GM21360 (cell line): ENCODE measurements around the gene SPP2.

ENCODE experiments used
- ATAC-seq: cut with Tn5 transposase; IDR thresholded peaks from one replicate; pipeline ENCODE4 v1.9.1; 2021; ENCODE audit warnings: mild to moderate bottlenecking, moderate library complexity; ENCODE audit not compliant: unreplicated experiment

SPP2 gene

GRCh38 chr2:234033885-234034284, 16.6 kb upstream of the SPP2 start:
- no peak for ATAC-seq

DNA sequence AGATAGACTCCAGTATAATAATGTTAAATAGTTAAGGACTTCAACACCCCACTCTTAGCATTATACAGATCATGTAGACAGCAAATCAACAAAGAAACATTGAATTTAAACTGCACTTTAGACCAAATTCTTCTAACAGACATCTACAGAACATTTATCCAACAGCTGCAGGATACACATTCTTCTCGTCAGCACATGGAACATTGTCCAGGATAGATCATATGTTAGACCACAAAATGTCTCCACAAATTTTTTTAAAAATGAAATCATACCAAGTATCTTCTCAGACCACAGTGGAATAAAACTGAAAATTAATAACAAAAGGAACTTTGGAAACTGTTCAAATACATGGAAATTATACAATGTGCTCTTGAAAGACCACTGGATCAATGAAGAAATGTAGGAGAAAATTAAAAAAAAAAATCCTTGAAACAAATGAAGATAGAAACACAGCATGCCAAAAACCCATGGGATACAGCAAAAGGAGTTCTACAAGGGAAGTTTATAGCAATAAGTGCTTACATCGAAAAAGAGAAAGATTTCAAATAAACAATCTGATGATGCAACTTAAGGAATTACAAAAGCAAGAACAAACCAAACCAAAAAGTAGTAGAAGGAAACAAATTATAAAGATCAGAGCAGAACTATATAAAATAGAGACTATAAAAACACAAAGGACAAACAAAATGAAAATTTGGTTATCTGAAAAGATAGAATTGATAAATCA, 12.3 kb upstream of the SPP2 start:
- no peak for ATAC-seq

GRCh38 chr2:234044157-234044556, 6.3 kb upstream of the SPP2 start:
- ATAC-seq = no peak

DNA sequence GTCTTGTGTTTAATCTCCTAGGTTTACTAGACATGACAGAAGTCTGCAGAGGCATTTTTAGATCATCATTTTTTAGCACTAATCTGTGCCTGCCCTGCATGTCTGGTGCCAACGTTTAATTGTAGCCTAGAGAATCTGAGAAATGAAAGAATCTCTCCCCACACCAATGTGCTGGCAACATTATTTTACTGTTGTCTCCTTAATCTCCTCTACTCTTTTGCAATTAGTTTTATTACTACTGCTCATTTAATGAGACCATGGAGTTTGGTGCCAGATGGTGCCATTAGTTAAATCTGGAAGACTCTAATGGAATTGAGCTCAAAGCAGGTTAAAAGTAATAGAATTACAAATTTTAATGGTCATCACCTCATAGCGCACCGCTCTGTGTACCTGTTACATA, 4.0 kb upstream of the SPP2 start:
- ATAC-seq = no peak

DNA sequence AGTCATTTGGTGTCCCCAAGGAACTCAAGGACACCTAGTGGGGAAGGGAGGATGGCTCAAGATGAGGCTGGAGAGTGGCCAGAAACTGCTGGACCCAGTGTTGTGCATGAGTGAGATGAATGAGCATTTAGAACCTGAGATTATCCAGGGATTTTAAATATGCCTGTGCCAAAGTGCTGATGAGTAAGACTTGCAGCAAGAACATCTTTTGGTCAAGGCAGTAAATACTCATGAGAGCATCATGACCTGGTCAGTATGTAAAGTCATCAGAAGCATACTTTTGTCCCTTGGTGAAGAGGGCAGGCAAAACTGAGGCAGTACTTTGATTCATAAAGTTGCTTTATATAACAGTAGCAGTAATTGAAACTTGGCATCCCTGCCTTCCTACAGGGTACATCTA, 3.1 kb upstream of the SPP2 start:
- no peak for ATAC-seq

DNA sequence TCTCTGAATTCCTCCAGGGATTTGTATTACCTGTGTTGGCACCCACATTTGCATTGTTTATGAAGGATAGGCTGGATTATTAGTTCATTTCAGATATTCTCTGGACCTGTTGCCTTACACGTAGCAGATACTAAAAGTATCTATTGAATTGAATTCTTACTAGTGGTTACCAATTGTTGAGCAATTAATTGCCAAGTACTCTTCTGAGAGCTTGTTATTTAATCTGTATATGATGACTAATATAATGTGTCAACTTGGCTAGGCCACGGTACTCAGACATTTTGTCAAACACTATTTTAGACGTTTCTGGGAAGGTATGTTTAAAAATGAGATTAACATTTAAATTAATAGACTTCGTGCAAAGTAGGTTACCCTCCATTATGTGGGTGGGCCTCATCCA, 2.5 kb upstream of the SPP2 start:
- no peak for ATAC-seq

GRCh38 chr2:234051374-234052070, 1.0 kb downstream of the SPP2 start:
- ATAC-seq = no peak

- ATAC-seq = no peak
Measured at GRCh38 chr2:234058881-234059280, 8.4 kb downstream of the SPP2 start.

DNA sequence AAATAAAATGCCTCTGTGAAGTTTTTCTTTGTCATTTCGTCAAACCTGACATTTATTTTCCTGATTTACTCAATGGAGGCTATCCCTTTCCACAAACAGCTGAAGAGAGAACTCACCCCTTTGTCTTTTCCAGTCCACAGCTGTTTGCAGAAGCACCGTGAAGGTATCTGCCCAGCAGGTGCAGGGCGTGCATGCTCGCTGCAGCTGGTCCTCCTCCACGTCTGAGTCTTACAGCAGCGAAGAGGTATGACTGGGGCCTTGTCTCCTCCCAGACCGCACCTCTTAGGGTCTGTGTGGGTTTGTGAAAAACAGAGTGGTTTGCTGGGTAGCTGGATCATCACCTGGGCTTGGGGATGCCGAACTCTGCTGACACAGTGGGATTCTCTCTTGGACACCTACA, 9.7 kb downstream of the SPP2 start:
- ATAC-seq = no peak

DNA sequence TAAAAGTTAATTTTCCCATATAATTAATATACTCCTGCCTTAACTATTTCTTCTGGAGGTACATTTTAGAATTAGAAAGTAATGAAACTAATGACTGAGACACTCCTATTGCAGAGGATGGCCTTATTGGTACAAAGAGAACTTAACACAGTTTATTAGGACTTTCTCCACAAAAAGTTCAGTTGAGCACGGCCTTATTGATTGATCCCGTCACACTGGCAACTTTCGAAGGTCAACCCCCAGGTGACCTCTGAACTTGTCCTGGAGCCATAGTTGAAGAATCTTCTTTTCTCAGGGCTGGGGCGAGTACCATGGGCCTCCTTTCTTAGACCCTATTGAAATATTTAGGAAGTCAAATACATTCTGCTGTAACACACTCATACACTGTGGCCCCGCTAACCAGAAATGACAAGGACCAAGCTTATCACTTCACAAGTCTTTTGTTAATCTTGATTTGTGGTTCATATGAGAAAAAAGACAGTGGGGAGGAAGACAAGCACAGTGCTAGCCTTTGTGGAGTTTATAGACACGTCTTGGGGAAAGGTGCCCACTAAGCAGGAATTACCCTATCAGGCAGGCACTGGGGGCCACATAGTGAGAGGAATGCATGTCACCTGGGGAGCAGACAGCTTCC, 11.2 kb downstream of the SPP2 start:
- ATAC-seq = no peak

DNA sequence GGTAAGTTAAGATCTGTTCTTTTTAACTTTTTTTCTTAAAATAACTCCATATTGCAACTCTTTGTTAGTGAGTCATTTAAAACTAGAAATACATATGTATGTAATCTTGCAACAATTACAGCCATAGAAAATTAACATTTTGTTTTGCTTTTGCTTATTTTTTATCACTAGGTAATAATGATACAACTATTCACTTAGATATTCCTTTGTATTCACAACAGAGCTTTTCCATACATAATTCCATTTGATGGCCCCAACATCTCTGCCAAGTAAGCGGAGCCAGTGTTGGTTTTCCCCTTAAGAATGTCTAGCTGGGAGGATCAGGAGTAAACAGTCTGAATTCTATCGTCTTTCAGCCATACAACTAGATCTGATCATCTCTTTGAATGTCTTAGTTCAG, 16.1 kb downstream of the SPP2 start:
- ATAC-seq = no peak

DNA sequence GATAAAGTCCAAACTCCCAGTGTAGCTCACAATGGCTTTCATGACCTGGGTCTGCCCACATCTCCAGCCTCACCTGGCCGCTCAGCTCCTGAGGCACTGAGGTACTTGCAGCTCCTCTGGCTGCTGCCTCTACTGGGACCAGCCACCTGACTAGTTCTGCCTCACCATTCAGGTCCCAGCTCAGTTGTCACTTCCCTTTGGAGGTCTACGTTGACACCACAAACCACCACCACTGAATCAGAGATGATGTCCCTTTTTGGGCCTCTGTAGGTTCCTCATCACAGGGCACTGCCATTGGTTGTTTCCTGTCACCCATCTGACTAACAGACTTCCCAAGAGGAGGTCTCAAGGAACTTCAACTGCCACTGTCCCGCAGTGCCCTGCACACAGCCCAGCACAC, 21.2 kb downstream of the SPP2 start:
- ATAC-seq = no peak

- ATAC-seq = no peak
Measured at GRCh38 chr2:234072454-234072853, 22.0 kb downstream of the SPP2 start.

- ATAC-seq = no peak
Measured at GRCh38 chr2:234074751-234075517, 24.4 kb downstream of the SPP2 start.

DNA sequence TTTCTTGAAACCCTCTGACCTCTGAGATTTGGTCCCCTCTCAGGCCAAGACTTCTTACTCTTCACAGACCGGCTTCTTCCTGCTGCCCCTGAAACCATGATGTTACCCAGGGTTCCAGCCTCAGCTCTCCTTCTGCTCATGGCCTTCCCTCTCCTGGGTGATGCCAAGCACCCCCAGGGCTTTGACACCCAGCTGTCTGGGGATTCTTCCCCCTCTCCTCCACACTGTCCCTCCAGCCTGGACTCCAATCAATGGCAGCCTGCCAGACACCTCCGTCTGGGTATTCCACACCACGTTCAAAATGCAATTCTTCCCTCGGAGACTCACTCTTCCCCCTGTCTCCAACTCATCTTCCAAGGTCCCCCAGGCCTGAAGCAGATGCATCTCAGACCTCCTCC, 25.0 kb downstream of the SPP2 start:
- ATAC-seq = no peak

- no peak for ATAC-seq
Measured at GRCh38 chr2:234075947-234076346, 25.4 kb downstream of the SPP2 start.

- ATAC-seq = no peak
Measured at GRCh38 chr2:234076451-234076850, 25.9 kb downstream of the SPP2 start.

DNA sequence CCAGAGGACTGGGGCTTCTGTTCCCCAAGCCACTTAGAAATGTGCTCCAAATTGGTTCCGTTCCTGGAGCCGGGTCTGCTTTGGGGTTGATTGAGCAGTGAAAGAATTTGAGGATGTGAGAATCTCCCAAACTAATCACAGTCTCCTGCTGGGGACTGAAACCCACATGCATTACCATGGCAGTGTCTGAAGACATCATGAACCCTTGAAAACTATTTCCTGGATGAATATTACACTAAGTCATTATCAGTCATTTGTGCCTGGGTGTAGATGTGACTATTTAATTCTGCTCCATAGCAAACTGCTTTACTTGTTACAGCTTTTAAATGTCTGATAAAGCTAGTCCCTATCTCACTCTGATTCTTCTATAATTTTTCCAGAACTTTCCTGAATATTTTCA, 27.6 kb downstream of the SPP2 start:
- no peak for ATAC-seq

GRCh38 chr2:234081970-234082822, 31.7 kb downstream of the SPP2 start:
- no peak for ATAC-seq

GRCh38 chr2:234083572-234084348, 33.3 kb downstream of the SPP2 start:
- no peak for ATAC-seq
